HL-60 (cell line): ENCODE data around the gene NBPF11.
"Not testable (repeated sequence)": the region's sequence is repeated elsewhere in the genome, so short reads cannot be mapped to it uniquely, and the experiment has no call there.

ENCODE experiments used
- DNase-seq, 2 experiments: peaks; one replicate each; pipeline ENCODE4 v3.0.0-alpha.2; 2010 to 2020; ENCODE audit warnings: low read depth in 1 of 2, low spot score in 1 of 2
- H3K27ac ChIP-seq: fragments of 250-450 bp; sonication (Bioruptor Pico); replicated peaks from 2 replicates; pipeline ENCODE4 v1.5.1; 2020; ENCODE audit warnings: mild to moderate bottlenecking, moderate library complexity
- H3K27me3 ChIP-seq: fragments of 250-450 bp; sonication (Bioruptor Pico); 2 replicates; pipeline ENCODE4 v1.5.1; 2021; ENCODE audit warnings: mild to moderate bottlenecking, moderate library complexity; ENCODE audit not compliant: insufficient read depth, poor library complexity, severe bottlenecking
- H3K4me3 ChIP-seq: replicated peaks from 2 replicates; pipeline ENCODE4 v1.5.1; 2011; ENCODE audit warnings: mild to moderate bottlenecking, control low read depth, low read length; ENCODE audit not compliant: insufficient read depth
- CTCF ChIP-seq: IDR thresholded peaks from one replicate; pipeline ENCODE4 v1.5.1; 2011; ENCODE audit warnings: low read length, control low read depth, inconsistent platforms; ENCODE audit not compliant: insufficient read depth
- GABPA ChIP-seq: IDR thresholded peaks from 2 replicates; pipeline ENCODE4 v1.6.1; 2012; ENCODE audit warnings: low read depth
- POLR2AphosphoS5 ChIP-seq: IDR thresholded peaks from 2 replicates; pipeline ENCODE4 v1.6.1; 2012; ENCODE audit warnings: low read depth
- REST ChIP-seq: IDR thresholded peaks from 2 replicates; pipeline ENCODE4 v1.6.1; 2012; ENCODE audit warnings: low read depth; ENCODE audit not compliant: insufficient replicate concordance
- SPI1 ChIP-seq: IDR thresholded peaks from 2 replicates; pipeline ENCODE4 v1.6.1; 2012; ENCODE audit warnings: low read depth, mild to moderate bottlenecking, borderline replicate concordance

The NBPF11 gene

GRCh38 chr1:148160048-148160342 is 7.9 kb upstream of the NBPF11 start:
- DNase-seq, result no peak
- Histone ChIP-seq H3K27ac (no peak overlapping the region), H3K4me3 (no peak overlapping the region), H3K27me3 (no peaks in the 10 kb centered on the region)
- TF ChIP-seq SPI1, result no peak
- no peak for TF ChIP-seq REST
- TF ChIP-seq POLR2AphosphoS5, result no peak
- no peak for TF ChIP-seq CTCF
- no peak for TF ChIP-seq GABPA

GRCh38 chr1:148158341-148159003 is 6.4 kb upstream of the NBPF11 start:
- Histone ChIP-seq H3K27ac (no peak overlapping the region), H3K27me3 (no peaks in the 10 kb centered on the region), H3K4me3 (no peak overlapping the region)
- no peak for DNase-seq
- TF ChIP-seq CTCF (no peak), REST (no peak), GABPA (no peak), POLR2AphosphoS5 (no peak), SPI1 (no peak)

- not testable (repeated sequence) for DNase-seq, H3K4me3 ChIP-seq, H3K27ac ChIP-seq, H3K27me3 ChIP-seq
Measured at GRCh38 chr1:148157803-148158202, 5.7 kb upstream of the NBPF11 start.

GRCh38 chr1:148155494-148156275 is 3.6 kb upstream of the NBPF11 start:
- not testable (repeated sequence) for DNase-seq, H3K27ac ChIP-seq, H3K4me3 ChIP-seq, H3K27me3 ChIP-seq

GRCh38 chr1:148152795-148153194 is 714 bp upstream of the NBPF11 start:
- not testable (repeated sequence) for H3K27me3 ChIP-seq, DNase-seq, H3K4me3 ChIP-seq, H3K27ac ChIP-seq

- peak overlapping the region; percentile 82 for H3K27ac ChIP-seq
- DNase-seq, result peak; percentile 25 to 47
- H3K27me3 ChIP-seq, result not testable (repeated sequence)
- peak overlapping the region; percentile 51 for H3K4me3 ChIP-seq
Measured at GRCh38 chr1:148151371-148151819, 686 bp downstream of the NBPF11 start.

GRCh38 chr1:148150945-148151344 is 1.1 kb downstream of the NBPF11 start:
- H3K27me3 ChIP-seq, H3K27ac ChIP-seq, DNase-seq: not testable (repeated sequence)
- peak overlapping the region; percentile 51 for H3K4me3 ChIP-seq

- DNase-seq, H3K27ac ChIP-seq, H3K27me3 ChIP-seq, H3K4me3 ChIP-seq: not testable (repeated sequence)
Measured at GRCh38 chr1:148150014-148150413, 2.1 kb downstream of the NBPF11 start.
